GM19455 (cell line): ENCODE measurements around the gene PATE1.
"Not testable (repeated sequence)": the region's sequence is repeated elsewhere in the genome, so short reads cannot be mapped to it uniquely, and the experiment has no call there.

Experiments
- ATAC-seq: cut with Tn5 transposase; IDR thresholded peaks from one replicate; pipeline ENCODE4 v1.9.1; 2021; ENCODE audit not compliant: unreplicated experiment

PATE1 gene, protein sequence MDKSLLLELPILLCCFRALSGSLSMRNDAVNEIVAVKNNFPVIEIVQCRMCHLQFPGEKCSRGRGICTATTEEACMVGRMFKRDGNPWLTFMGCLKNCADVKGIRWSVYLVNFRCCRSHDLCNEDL

DNA sequence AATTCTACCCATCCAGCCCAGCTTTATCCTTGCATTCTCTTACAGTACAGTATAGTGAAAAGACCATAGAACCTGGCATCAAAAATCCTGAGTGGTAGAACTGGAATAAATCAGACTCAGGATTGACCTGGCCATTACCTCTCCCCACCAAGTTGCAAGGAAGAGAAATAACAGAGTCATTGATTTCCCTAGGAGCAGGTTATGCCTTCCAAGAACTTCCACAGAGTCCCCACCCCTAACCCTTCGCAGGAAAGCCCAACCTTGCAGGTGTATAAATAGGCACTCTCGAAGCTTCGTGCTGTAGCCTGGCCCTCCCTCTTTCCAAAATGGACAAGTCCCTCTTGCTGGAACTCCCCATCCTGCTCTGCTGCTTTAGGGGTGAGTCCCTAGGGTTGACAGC is at the start of gene PATE1:
Gene PATE1 (plus strand): TSS at position 301 of the 400 bp plus-strand sequence. CDS start 26 bp downstream, at position 327.
- no peak for ATAC-seq

DNA sequence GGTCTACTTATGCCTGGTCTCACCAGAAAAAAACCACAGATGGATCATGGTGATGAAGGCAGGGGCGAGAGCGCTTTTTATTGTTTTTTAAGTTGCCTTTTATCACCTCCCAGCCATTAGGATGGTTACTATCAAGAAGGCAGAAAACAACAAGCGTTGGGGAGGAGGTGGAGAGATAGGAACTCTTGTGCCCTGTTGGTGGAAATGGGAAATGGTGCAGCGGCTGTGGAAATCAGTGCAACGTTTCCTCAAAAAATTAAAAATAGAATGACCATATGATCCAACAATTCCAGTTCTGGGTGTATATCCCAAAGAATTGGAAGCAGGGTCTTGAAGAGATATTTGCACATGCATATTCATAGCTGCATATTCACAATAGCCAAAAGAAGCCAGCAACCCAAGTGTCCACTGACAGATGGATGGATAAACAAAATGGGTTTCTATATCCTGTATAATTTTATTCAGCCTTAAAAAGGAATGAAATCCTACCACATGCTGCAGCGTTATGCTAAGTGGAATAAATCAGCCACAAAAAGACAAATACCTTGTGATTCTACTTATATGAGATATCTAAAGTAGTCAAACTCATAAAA is 45.0 kb upstream of the PATE1 start:
- ATAC-seq, result no peak

DNA sequence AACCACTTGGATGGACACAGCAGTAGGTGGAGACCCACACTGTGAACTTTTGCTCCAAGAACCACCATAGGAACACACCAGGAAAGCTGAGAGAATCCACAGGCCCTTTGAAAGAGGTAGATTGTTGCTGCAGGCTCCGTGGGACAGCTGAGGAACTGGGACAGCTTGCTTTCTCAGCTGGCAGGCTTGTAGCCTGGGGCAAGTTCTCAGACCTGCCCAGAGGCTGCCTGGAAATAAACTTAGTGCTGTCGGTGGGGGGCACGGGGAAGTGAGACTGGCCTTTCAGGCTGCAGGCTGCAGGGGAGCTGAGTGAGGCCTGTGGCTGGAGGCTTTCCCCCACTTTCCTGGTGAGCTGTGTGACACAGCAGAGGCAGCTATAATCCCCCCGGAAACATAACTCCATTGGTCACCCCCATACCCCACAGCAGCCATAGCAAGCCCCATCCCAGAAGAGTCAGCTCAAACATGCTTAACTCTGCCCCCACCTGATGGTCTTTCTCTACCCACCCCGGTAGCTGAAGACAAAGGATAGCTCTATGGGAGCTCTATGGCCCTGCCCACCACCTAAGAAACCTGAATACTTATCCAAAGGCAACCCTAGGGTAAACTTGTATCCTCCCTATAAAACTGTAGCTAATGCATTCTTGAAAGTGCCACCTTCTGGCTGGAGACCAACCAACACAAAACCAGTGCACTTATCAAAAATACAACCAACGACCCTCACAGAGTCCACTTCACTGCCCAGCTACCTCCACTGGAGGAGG is 44.0 kb upstream of the PATE1 start:
- ATAC-seq, result no peak

DNA sequence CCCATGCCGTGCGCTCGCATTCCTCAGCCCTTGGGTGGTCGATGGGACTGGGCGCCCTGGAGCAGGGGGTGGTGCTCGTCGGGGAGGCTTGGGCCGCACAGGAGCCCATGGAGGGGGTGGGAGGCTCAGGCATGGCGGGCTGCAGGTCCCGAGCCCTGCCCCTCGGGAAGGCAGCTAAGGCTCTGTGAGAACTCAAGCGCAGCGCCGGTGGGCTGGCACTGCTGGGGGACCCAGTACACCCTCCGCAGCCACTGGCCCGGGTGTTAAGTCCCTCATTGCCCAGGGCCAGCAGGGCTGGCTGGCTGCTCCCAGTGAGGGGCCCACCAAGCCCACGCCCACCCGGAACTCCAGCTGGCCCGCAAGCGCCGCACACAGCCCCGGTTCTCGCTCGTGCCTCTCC is 41.4 kb upstream of the PATE1 start:
- not testable (repeated sequence) for ATAC-seq

DNA sequence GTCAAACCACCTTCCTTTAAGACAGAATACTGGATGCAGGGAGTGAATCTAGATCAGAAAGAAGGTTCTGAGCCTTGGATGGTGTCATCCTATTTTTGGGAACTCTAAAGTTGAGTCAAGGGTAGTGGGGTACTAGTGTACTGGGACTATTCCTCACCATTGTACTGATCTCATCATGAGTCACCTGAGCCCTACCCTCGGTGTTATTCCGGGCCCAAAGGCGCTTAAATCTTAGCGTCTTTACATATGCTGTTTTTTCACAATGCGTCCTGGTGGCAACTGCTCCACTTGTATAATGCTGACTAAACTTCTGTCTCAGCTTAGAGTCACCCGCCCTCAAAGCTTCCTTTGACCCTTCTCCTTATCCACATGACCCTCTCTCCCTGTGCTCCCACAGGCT is 25.3 kb upstream of the PATE1 start:
- no peak for ATAC-seq

DNA sequence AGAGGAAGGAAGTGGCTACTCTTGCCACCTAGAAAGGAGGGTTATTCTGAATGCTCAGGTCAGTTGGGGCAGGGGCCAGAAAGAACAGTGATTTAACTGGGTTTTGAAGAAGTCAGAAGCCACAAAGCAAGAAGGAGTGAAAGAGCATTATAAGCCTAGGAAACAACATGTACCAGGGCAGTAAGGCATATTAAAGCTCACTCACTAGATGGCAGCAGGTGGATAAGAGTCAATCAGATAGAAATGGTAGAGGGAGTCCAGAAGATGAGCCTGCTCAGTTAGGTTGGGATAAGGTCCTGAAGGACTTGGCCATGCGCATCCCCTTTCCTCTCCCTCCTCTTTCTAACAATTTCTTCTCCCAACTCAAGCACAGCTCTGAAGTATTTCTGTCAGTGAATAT is 22.0 kb upstream of the PATE1 start:
- ATAC-seq, result no peak

DNA sequence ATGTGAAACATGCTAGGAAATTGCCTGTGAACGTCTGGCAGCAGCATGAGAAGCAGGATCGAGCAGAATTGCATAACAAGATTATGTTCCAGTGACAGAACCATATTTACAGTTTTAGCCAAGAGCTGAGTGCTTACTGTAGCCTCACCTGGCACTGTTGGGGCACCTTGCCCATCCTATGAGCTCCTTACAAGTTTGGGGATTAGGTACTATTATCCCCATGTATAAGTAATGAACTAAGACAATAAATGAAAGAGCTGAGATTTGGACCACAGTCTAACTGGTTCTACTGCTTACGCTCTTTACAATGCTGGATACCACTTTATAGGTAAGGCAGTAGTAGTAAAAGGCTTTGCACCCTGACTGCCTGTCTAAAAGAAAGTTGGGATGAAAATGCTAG is 17.1 kb upstream of the PATE1 start:
- no peak for ATAC-seq

- no peak for ATAC-seq
Observed at GRCh38 chr11:125740617-125741016, 5.5 kb upstream of the PATE1 start.

- no peak for ATAC-seq
Observed at GRCh38 chr11:125743681-125744080, 2.4 kb upstream of the PATE1 start.

- ATAC-seq, result no peak
Observed at GRCh38 chr11:125750629-125751028, 4.5 kb downstream of the PATE1 start.

- ATAC-seq, result no peak
Observed at GRCh38 chr11:125756050-125756449, 10.0 kb downstream of the PATE1 start.

- no peak for ATAC-seq
Observed at GRCh38 chr11:125762445-125762844, 16.4 kb downstream of the PATE1 start.

GRCh38 chr11:125763483-125763882 is 17.4 kb downstream of the PATE1 start:
- ATAC-seq, result no peak

GRCh38 chr11:125766251-125766650 is 20.2 kb downstream of the PATE1 start:
- no peak for ATAC-seq

DNA sequence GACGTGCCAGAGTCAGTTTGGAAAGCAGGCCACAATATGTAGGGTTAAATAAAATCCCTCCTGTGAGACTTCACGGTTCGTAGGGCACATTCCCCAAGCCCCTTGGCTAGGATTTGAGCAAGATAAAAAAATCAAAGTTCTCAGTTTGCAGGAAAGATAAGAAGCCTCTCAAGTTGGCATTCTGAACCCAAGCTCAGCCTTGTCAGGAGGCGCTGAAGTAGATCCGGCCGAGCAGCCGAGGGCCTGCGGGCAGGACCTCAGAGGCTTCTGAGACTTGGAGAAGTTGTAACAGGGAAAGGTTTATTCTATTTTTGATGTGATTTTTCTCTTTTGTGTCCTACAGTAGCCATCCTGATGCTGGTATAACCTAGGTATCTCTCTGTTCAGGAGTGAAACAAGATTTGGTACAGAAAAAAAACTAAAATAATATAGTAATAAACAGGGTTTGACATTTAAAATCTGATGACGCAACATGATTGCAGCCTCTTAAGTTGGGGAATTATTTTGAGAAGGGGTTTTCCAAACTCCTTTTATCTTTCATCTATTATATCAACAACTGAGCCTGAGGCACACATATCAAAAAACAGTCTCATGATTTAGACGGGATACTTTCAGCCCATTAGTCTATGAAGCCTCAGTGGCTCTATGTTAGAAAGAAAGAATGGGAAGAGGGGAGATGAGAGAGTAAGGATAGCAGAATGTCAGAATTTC is 22.4 kb downstream of the PATE1 start:
- no peak for ATAC-seq

DNA sequence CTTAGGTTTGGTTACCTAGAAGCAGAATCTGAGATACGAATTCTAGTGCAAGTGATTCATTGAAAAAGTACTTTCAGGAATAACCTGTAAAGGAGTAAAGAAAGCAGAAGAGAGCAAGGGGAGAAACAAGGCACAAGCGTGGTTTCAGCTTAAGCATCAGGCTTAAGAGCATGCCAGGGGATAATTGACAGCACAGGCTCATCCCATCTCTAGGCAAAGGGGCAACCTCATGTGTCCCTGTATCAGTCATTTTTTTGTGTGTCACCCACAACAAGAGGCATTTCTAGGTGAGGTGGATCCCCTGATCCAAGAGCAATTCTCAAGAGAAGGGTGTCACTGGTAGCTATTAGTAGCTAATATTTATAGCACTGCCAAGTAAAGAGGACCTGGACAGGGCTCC is 24.5 kb downstream of the PATE1 start:
- no peak for ATAC-seq

- ATAC-seq, result no peak
Observed at GRCh38 chr11:125772834-125773505, 26.9 kb downstream of the PATE1 start.

DNA sequence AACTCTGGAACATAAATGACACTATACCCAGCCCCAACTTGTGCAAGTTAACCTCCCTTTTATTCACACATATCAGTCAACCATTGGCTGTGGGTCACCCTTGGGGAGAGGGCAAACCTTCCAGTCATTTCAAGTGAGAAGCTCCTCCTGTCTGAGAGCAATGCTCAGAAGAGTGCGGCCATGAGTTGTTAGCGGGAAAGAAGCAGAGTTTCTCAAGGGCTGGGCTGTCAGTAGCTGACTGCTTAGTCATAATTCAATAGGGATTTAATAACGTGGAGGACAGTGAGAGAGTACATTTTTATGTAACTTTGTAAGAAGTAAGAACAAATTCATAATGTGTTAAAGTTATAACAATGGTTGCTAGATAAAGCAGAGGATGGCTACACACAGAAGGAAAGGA is 27.4 kb downstream of the PATE1 start:
- no peak for ATAC-seq

DNA sequence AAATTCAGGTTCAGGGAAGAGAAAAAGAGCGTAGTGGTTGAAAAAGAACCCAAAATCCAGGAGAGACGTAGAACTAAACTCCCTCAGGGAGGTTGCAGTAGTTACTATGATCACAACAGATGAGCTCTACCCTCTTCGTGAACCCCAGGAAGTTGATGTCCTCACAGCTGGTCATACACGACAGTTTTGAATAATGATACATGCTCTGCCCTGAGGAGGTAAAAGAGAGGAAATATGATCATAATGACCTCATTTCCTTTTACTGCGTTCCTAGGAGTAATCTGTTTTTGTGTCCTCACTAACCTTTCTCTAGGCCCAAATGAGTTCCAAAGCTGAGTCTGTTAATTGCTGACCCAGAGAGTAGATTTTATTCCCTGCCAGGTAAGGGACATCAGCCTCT is 31.2 kb downstream of the PATE1 start:
- ATAC-seq, result no peak

DNA sequence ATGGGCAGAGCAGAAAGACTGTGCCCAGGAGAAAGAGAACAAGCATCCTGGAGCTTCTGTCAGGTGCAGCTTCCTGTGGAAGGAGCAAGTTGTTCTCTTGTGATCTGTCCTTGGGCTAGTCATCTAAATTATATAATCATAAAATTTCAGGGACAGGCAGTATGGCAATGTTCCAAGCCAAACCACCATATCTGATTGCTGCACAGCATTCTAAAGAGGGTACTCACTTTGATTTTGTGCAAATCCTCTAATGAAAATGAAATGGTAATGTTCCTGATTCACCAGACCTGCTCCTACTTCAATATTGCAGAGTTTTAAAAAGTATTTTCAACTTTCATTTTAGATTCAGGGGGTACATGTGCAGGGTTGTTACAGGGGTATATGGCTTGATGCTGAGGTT is 32.6 kb downstream of the PATE1 start, which contains the start of gene PATE2:
Gene PATE2 (minus strand): TSS at position 101 of the 400 bp plus-strand sequence. CDS start 55 bp downstream, at position 46.
- no peak for ATAC-seq

DNA sequence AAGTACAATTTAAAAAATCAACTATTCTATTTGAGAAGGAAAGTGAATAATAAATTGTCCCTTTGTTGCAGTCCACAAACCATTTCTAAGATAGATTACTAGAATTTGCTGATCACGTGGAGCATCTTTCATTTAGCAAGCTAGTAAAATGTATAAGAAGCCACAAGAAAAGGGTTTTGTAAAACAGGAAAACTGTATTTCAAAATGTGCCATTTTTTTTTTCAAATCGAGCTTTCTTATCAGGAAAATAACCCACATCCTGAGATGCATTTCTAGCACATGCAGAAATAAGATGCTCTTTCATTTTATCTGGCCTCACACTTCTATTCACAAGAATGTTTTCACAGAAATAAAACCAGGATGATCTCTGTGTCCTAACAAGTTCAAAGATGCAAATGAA is 38.6 kb downstream of the PATE1 start:
- no peak for ATAC-seq
